K562 (cell line): ENCODE results near the gene CACNG8. TPM values are rescaled to one million over a fixed set of nuclear protein-coding genes. Genes with fewer than 3 reads are reported as not detected.

Experiments
- ATAC-seq: fragments of 200-7000 bp; cut with Tn5 transposase; 3 replicates; pipeline ENCODE4 v1.9.1; 2020; ENCODE audit warnings: moderate library complexity
- BruUV-seq: library from RNA; stranded (reverse); fragments of 400-500 nt; replicated peaks from 2 replicates; lab custom pipeline; 2021; lab: Mats Ljungman, UMichigan
- CTCF ChIA-PET: fragments of 300-600 bp; formaldehyde crosslinking; extraction: SDS; loops from one replicate; lab custom pipeline; 2021; ENCODE audit warnings: low intra/inter-chr PET ratio; lab: Yijun Ruan, JAX
- POLR2A ChIA-PET: fragments of 300-600, 350-650 bp; sonication (Branson Sonifier 250); formaldehyde crosslinking; extraction: SDS; loops from one replicate; lab custom pipeline; 2021; ENCODE audit warnings: antibody characterized with exemption, inconsistent platforms; lab: Yijun Ruan, JAX
- DNase-seq, 4 experiments: peaks; one replicate each; pipeline versions ENCODE4 v3.0.0 to v3.0.0-alpha.2; 2011 to 2018; ENCODE audit warnings: low spot score in 3 of 4, mixed read lengths in 3 of 4; ENCODE audit errors: extremely low read depth in 1 of 4
- FAIRE-seq: peaks from 2 replicates; lab custom pipeline; 2011; peaks lifted over from hg19 to GRCh38; lab: Jason Lieb, UNC
- H2AFZ ChIP-seq: 2 replicates; pipeline ENCODE4 v1.6.0; 2011; ENCODE audit warnings: low read depth, low read length, control low read depth, inconsistent platforms
- H3K27ac ChIP-seq: fragments of 200-600 bp; 3 replicates; pipeline ENCODE4 v1.8.0; 2011; ENCODE audit warnings: low read depth, mild to moderate bottlenecking, control low read depth, inconsistent platforms, low read length, moderate library complexity, mixed read lengths; ENCODE audit errors: extremely low read depth
- H3K27me3 ChIP-seq, 2 experiments: fragments of 300-600 bp in 1 of 2; 2 replicates in 1 of 2; 3 replicates in 1 of 2; pipeline versions ENCODE4 v1.6.0 to v1.8.0; 2011; ENCODE audit warnings: inconsistent platforms in 2 of 2, low read length in 2 of 2, mild to moderate bottlenecking in 1 of 2, mixed read lengths in 1 of 2, moderate library complexity in 1 of 2; ENCODE audit not compliant: control insufficient read depth in 2 of 2, insufficient read depth in 2 of 2
- H3K36me3 ChIP-seq: fragments of 300-600 bp; 3 replicates; pipeline ENCODE4 v1.8.0; 2011; ENCODE audit warnings: mild to moderate bottlenecking, low read length, inconsistent platforms; ENCODE audit not compliant: control insufficient read depth, insufficient read depth
- H3K4me1 ChIP-seq, 2 experiments: fragments of 200-600 bp in 1 of 2; replicated peaks in 1 of 2; 2 replicates in 1 of 2; 3 replicates in 1 of 2; pipeline versions ENCODE4 v1.5.1 to v1.8.0; 2011; ENCODE audit warnings: inconsistent platforms in 2 of 2, low read length in 2 of 2, mild to moderate bottlenecking in 1 of 2, mixed read lengths in 1 of 2, moderate library complexity in 1 of 2; ENCODE audit not compliant: control insufficient read depth in 2 of 2, insufficient read depth in 2 of 2
- H3K4me2 ChIP-seq: 2 replicates; pipeline ENCODE4 v1.6.1; 2011; ENCODE audit warnings: low read length, control low read depth, inconsistent platforms, mixed read lengths; ENCODE audit not compliant: insufficient read depth
- H3K4me3 ChIP-seq: fragments of 200-600 bp; sonication (generic), shearing (Covaris generic); 2 replicates; pipeline ENCODE4 v1.5.1; 2016; ENCODE audit warnings: control low read depth, inconsistent platforms
- H3K79me2 ChIP-seq: fragments of 200-600 bp; 3 replicates; pipeline ENCODE4 v1.8.0; 2011; ENCODE audit warnings: low read length, inconsistent platforms; ENCODE audit not compliant: control insufficient read depth, insufficient read depth
- H3K9ac ChIP-seq, 2 experiments: 2 replicates each; pipeline versions ENCODE4 v1.6.0 to v1.6.1; 2011; ENCODE audit warnings: low read depth in 2 of 2, low read length in 2 of 2, control low read depth in 1 of 2, inconsistent platforms in 1 of 2, mild to moderate bottlenecking in 1 of 2, mixed read lengths in 1 of 2; ENCODE audit not compliant: insufficient read depth in 1 of 2
- H3K9me1 ChIP-seq: one replicate; pipeline ENCODE4 v1.6.0; 2011; ENCODE audit warnings: inconsistent platforms, mild to moderate bottlenecking, low read length, moderate library complexity; ENCODE audit not compliant: control insufficient read depth, insufficient read depth
- H3K9me3 ChIP-seq: replicated peaks from 2 replicates; pipeline ENCODE4 v1.5.1; 2011; ENCODE audit warnings: low read depth, low read length, inconsistent platforms; ENCODE audit not compliant: control insufficient read depth, insufficient read depth
- H4K20me1 ChIP-seq: replicated peaks from 2 replicates; pipeline ENCODE4 v1.6.1; 2011; ENCODE audit warnings: low read length, inconsistent platforms, mixed read lengths; ENCODE audit not compliant: control insufficient read depth, insufficient read depth
- BACH1 ChIP-seq: fragments of 200-800 bp; sonication (Bioruptor generic); IDR thresholded peaks from 2 replicates; pipeline ENCODE4 v1.6.1; 2016; ENCODE audit warnings: missing genetic modification characterization, missing compliant biosample characterization
- CUX1 ChIP-seq: fragments of 200-800 bp; sonication (Bioruptor generic); IDR thresholded peaks from 2 replicates; pipeline ENCODE4 v1.6.1; 2016; ENCODE audit warnings: missing genetic modification characterization, missing compliant biosample characterization
- FIP1L1 ChIP-seq: fragments of 200-400 bp; formaldehyde crosslinking; IDR thresholded peaks from 2 replicates; pipeline ENCODE4 v1.6.1; 2018; ENCODE audit warnings: mild to moderate bottlenecking, low read depth, low read length; ENCODE audit not compliant: poor library complexity, severe bottlenecking
- FOXJ3 ChIP-seq: sonication (generic); formaldehyde crosslinking; IDR thresholded peaks from 2 replicates; pipeline ENCODE4 v1.4.0; 2020; ENCODE audit warnings: mild to moderate bottlenecking, missing genetic modification reagents
- L3MBTL2 ChIP-seq: fragments of 450-650 bp; IDR thresholded peaks from 2 replicates; pipeline ENCODE4 v1.6.1; 2016; ENCODE audit warnings: mild to moderate bottlenecking, moderate library complexity
- NR2C2 ChIP-seq, 2 experiments: fragments of 200-800 bp in 1 of 2; sonication (Bioruptor generic) in 1 of 2; sonication (generic) in 1 of 2; formaldehyde crosslinking in 1 of 2; IDR thresholded peaks; 2 replicates each; pipeline versions ENCODE4 v1.6.1 to v1.8.0; 2016 to 2022; ENCODE audit warnings: mild to moderate bottlenecking in 1 of 2, missing compliant biosample characterization in 1 of 2, missing genetic modification characterization in 1 of 2, missing genetic modification reagents in 1 of 2
- PKNOX1 ChIP-seq: fragments of 450-650 bp; IDR thresholded peaks from 2 replicates; pipeline ENCODE4 v1.6.1; 2016
- ZNF316 ChIP-seq: fragments of 450-650 bp; IDR thresholded peaks from 2 replicates; pipeline ENCODE4 v1.6.1; 2016
- whole genome bisulfite sequencing: fragments of 100-300 bp; shearing (Covaris generic); methylation state at CpG from one replicate; pipeline ENCODE4 v1.1.6; 2016; ENCODE audit warnings: low coverage, mixed read lengths; ENCODE audit not compliant: insufficient coverage; ENCODE audit errors: missing lambda C conversion rate; 5-methylcytosine and 5-hydroxymethylcytosine counted together
- in situ Hi-C: fragments of 300-500 bp; cut with MboI; formaldehyde crosslinking; loops from 4 replicates; pipeline ENCODE4 v1.15.0; 2018; ENCODE audit warnings: inconsistent platforms, mixed read lengths
- intact Hi-C: fragments of 100-400 bp; cut with micrococcal nuclease; formaldehyde crosslinking; loops from 2 replicates; pipeline ENCODE4 v1.14.2; 2022
- polyA plus RNA-seq, 8 experiments: library from polyadenylated mRNA; depleted of rRNA in 4 of 8; stranded (reverse) in 5 of 8; unstranded in 3 of 8; fragments of >200 nt; fragmentation: Nextera tagmentation in 2 of 8; fragmentation: Illumina TruSeq in 1 of 8; extraction: Ambion mirVana in 2 of 8; extraction: Trizol in 1 of 8; gene quantifications; 2 replicates each; pipeline versions ENCODE4 v1.2.1 to v1.2.3, GENCODE V29; 2011 to 2014; ENCODE audit warnings: inconsistent platforms in 1 of 8, missing spikeins in 1 of 8
- total RNA-seq, 7 experiments: library from RNA; depleted of rRNA in 6 of 7; stranded (reverse); fragments of >200 nt in 6 of 7; fragmentation: Illumina TruSeq in 2 of 7; extraction: Trizol in 2 of 7; gene quantifications; 2 replicates each; pipeline versions ENCODE4 v1.2.1 to v1.2.3, GENCODE V29; 2011 to 2021; ENCODE audit warnings: low replicate concordance in 1 of 7
- TF ChIP-seq, protein P1 (sequence below): fragments of 150-350 bp; conservative IDR thresholded peaks from 2 replicates; pipeline ENCODE4 v1.6.1; 2014; ENCODE audit warnings: low read length

The CACNG8 gene
- total and polyA plus RNA-seq, 9 of the 15 experiments (the other 6 are each of a cell fraction or from before 2014, with no cell fraction given) = 0.02 to 0.05 TPM; not detected in 7

DNA sequence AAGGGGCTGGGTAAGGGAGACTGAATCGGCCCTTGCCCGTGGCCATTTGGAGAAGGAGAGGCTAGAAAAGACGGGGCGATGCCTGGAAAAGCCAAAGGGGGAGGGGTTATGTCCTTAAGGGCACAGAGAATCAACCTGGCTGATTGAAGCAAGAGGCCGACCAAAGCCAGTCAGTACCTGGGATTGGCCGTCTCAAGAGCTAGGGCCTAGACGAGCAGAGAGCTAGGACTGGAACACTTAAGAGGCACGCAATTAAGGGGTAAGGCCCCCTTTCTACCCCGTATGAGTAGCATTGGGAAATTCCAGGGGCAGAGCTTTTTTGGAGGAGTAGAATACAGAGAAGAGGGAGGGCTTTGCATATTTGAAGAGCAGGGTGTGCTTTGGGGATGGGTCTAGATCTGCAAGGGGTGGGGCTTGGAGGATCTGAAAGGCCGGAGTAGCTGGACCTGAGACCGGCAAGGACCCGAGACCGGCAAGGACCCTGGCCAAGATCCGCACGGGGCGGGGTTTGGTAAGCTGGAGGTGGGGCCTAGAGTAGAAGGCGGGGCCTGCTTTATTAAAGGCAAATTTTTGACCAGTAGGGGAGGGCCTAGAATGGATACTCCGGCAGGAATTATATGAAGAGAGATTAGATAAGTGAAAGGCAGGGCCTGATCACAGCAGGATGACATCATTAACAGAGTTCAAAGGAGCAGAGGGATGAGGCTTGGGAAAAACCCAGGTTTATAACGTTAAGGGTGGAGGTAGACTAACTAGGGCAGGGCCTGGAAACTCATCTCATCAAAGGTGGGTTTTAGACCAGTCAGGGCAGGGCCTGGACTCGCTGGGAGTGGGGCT, 18.0 kb downstream of the CACNG8 start (continued):
- TF ChIP-seq PKNOX1 (0 out of 2 replicates have a peak, but pooled peaks have one; percentile 19), NR2C2 (CRISPR knock-in tag; IDR thresholded peaks at IDR 0.05) (no peak), NR2C2 (tag; IDR thresholded peaks at IDR 0.05) (0 out of 2 replicates have a peak, but pooled peaks have one; percentile 6)

- no TSS peak for BruUV-seq
- Histone ChIP-seq H3K27me3 (peaks cover 6 to 22% of the 10 kb centered on the region in 2 experiments; a peak in 4 of 5 replicates), H3K4me2 (no peak overlapping the region), H3K4me3 (no peak overlapping the region), H3K27ac (no peak overlapping the region), H2AFZ (no peak overlapping the region), H3K4me1 (peaks cover 2 to 24% of the 10 kb centered on the region in 2 experiments; a peak in 2 of 5 replicates), H3K9me1 (no peaks in the 10 kb centered on the region), H3K9me3 (no peaks in the 10 kb centered on the region), H3K36me3 (no peaks in the 10 kb centered on the region), H4K20me1 (no peaks in the 10 kb centered on the region; the same call in 1 of the 2 replicates), H3K79me2 (no peaks in the 10 kb centered on the region), H3K9ac (no peak overlapping the region)
- POLR2A ChIA-PET = no interaction called here
- intact Hi-C loops = no loop called here
- in situ Hi-C loops = no loop called here
- no peak for DNase-seq
- ATAC-seq = no peak
- WGBS = 47% methylated on average over 12 of the region's 13 CpGs
- no peak for FAIRE-seq
- CTCF ChIA-PET = no interaction called here
- TF ChIP-seq, protein P1, sequence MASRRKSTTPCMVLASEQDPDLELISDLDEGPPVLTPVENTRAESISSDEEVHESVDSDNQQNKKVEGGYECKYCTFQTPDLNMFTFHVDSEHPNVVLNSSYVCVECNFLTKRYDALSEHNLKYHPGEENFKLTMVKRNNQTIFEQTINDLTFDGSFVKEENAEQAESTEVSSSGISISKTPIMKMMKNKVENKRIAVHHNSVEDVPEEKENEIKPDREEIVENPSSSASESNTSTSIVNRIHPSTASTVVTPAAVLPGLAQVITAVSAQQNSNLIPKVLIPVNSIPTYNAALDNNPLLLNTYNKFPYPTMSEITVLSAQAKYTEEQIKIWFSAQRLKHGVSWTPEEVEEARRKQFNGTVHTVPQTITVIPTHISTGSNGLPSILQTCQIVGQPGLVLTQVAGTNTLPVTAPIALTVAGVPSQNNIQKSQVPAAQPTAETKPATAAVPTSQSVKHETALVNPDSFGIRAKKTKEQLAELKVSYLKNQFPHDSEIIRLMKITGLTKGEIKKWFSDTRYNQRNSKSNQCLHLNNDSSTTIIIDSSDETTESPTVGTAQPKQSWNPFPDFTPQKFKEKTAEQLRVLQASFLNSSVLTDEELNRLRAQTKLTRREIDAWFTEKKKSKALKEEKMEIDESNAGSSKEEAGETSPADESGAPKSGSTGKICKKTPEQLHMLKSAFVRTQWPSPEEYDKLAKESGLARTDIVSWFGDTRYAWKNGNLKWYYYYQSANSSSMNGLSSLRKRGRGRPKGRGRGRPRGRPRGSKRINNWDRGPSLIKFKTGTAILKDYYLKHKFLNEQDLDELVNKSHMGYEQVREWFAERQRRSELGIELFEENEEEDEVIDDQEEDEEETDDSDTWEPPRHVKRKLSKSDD = no peak
- TF ChIP-seq ZNF316 (no peak), CUX1 (no peak), BACH1 (no peak), FOXJ3 (no peak), L3MBTL2 (no peak), FIP1L1 (no peak)
These were observed 18.7 kb downstream of the CACNG8 start for GRCh38 chr19:53981376-53981951.
